GM18519 (cell line): ENCODE measurements around the gene KDM4F.
"Not testable (repeated sequence)": the region's sequence is repeated elsewhere in the genome, so short reads cannot be mapped to it uniquely, and the experiment has no call there.

Source experiments
- ATAC-seq: cut with Tn5 transposase; IDR thresholded peaks from one replicate; pipeline ENCODE4 v1.9.1; 2021; ENCODE audit warnings: mild to moderate bottlenecking, moderate library complexity; ENCODE audit not compliant: unreplicated experiment, low FRiP score

Gene KDM4F

DNA sequence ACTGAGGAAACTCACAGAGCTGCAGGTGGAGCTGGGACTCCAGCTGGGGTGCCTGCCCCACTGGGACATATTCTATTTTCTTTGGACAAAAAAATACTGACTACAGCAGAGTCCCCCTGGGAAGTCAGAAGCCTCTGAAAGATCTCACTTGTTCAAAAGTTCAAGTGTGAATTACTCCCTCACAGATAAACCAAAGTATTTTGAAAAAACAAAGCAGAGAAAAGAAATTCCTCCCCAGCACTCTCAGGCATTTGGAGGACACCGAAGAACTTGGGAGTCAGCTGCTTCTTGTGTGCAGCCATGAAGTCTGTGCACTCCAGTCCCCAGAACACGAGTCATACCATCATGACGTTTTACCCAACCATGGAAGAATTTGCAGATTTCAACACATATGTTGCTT lies at the start of gene KDM4F:
KDM4F (plus strand) TSS at position 301 of the 400 bp plus-strand sequence.
- not testable (repeated sequence) for ATAC-seq

DNA sequence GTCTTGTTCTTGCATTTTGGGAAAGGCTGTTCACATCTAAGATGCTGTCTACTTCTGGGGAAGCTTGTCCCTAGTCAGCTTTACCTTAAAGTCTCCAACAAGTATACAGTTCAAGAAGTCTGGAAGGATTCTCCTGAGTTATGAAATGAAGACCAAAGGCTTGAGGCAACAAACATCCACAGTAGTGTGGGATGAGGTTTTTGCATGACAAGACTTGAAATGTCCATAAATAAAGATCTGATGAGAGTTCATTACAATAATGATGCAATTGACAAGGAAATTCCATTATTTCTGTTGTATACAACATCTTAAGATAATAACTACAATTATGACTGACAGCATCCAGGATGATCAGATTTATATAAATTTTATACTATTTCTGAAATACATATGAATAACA lies 45.5 kb upstream of the KDM4F start:
- no peak for ATAC-seq

- no peak for ATAC-seq
These were observed 43.6 kb upstream of the KDM4F start for GRCh38 chr11:95005642-95006041.

GRCh38 chr11:95011376-95011775 lies 37.8 kb upstream of the KDM4F start:
- ATAC-seq, result no peak

GRCh38 chr11:95014184-95014821 lies 34.9 kb upstream of the KDM4F start:
- ATAC-seq, result no peak

- no peak for ATAC-seq
These were observed 33.1 kb upstream of the KDM4F start for GRCh38 chr11:95016139-95016538.

DNA sequence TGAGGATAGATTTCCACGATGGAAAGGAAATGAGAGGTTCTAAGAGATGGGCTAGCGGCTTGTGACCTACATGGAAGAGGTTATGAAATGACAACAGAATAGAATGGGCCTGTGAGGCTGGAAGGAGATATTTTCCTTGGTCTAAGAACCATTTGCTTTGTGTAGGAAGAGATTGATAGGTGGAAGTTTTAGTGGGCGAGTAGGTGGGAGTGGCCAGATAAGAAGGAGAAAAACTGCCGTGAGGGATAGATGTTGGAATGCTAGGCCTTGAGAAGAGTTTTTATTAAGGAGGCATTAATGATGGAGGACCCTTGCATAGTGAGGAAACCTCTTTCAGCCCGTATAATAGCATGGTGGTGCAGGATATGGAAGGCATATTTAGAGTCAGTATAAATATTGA lies 27.8 kb upstream of the KDM4F start:
- not testable (repeated sequence) for ATAC-seq

- no peak for ATAC-seq
These were observed 24.3 kb upstream of the KDM4F start, which contains the start of gene KDM4E for GRCh38 chr11:95024958-95025357. Gene KDM4E, plus strand, starts transcription at chr11:95025258. Its CDS starts 300 bp downstream, at chr11:95025558.

GRCh38 chr11:95025594-95025993 lies 23.6 kb upstream of the KDM4F start:
- ATAC-seq, result not testable (repeated sequence)

GRCh38 chr11:95028357-95028756 lies 20.9 kb upstream of the KDM4F start:
- ATAC-seq, result no peak

DNA sequence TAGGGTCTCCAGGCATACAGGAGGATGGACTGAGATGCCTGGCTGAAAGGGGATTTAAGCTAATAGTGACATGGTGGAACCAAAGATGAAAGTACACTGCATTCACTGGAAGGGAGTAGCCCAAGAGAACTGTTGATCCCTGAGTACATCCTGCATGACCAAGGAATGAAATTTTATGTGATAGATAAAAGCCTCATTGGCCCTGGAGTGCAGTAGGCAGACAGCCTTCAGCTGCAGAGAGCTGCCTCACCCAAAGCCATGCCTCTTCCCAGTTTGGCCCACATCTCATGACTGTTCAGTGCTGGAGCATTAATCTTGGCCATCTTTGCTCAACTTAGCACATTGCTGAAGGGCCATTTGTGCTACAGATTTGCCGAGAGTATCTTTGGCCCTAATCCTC lies 16.2 kb upstream of the KDM4F start:
- ATAC-seq, result no peak

GRCh38 chr11:95035316-95035715 lies 13.9 kb upstream of the KDM4F start:
- no peak for ATAC-seq

GRCh38 chr11:95037356-95038035 lies 11.7 kb upstream of the KDM4F start:
- not testable (repeated sequence) for ATAC-seq

DNA sequence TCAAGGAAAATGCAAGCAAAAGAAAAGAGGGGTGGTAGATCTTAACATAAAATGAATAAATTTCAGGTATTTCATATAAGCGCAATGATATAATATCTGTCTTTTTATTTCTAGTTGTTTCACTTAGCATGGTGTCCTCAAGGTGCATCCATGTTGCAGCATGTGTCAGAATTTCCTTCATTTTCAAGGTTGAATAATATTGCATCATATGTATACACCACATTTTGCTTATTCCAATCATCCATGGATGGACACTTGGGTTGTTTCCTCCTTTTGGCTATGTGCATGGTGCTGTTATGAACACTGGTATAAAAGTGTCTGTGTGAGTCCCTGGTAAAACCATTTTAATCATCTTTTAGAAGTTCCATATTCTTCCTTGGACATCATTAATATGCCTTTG lies 7.0 kb upstream of the KDM4F start:
- no peak for ATAC-seq

GRCh38 chr11:95042906-95043305 lies 6.3 kb upstream of the KDM4F start:
- no peak for ATAC-seq

GRCh38 chr11:95044010-95044409 lies 5.2 kb upstream of the KDM4F start:
- ATAC-seq, result no peak

DNA sequence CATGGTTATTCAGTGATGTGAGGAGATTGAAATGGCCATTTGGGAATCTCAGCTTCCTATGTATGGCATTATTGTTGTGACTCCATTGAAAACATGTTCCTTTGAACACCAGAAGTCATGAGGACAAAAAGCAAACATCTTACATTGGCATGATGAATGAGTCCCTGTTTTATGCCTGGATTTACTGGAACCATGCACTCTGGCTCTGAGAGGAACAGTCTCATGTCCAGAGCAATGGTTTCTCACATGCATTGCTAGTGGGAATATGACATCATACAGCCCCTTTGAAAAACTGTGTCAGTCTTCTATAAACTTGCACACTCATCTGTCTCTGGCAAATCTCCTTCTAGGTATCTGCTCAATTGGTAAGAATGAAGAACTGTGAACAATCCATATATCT lies 3.4 kb upstream of the KDM4F start:
- no peak for ATAC-seq

DNA sequence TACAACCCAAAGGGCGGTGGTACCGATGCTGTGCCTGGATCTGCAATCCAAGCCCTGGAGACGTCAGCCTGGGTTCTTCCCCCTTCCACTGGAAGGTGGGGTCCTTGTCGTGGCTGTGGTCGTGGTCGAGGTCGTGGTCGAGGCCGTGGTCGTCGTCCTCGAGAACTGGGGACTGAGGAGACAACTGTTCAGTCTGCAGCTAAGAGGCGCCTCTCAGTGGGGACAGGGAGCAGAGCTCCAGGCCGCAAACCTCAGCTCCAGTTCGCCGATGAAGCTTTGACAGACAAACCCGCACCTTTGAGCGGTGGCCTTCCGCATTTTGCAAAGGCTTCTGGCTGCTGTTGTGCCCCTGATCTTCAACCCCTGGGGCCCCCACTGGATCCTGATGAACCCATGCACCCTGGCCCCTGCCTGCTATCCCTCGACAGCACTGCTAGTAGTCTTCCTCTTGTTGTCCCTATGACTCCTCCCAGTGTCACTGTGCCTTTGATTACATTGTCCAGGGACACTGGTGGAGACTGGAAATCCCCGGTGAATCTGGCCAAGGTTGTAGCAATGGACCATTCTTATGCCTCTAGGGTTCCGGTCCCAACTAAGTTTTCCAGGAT lies 1.5 kb downstream of the KDM4F start:
- ATAC-seq, result no peak

DNA sequence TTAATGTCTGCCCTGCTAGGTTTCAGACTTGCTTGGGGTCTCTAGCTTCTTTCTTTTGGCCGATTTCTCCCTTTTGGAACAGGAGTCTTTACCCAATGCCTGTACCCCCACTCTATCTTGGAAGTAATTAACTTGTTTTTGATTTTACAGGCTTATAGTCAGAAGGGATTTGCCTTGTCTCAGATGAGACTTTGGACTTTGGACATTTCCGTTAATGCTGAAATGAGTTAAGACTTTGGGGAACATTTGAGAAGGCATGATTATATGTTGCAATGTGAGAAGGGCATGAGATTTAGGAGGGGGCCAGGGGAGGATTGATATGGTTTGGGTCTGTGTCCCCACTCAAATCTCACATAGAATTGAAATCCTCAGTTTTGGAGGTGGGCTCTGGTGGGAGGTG lies 5.1 kb downstream of the KDM4F start:
- no peak for ATAC-seq

- ATAC-seq, result peak; percentile 99
These were observed 6.2 kb downstream of the KDM4F start for GRCh38 chr11:95055283-95055897.

GRCh38 chr11:95057959-95058358 lies 8.7 kb downstream of the KDM4F start:
- no peak for ATAC-seq
